ENCODE measurements around the gene PRPF40B. TPM values are rescaled to one million over a fixed set of nuclear protein-coding genes. Genes with fewer than 3 reads are reported as not detected.
"Not testable (repeated sequence)": the region's sequence is repeated elsewhere in the genome, so short reads cannot be mapped to it uniquely, and the experiment has no call there.

The PRPF40B gene
- total and polyA plus RNA-seq, 9 donors: 10.8 to 15.7 (median 14.0) TPM

GRCh38 chr12:49609059-49609874 is 14.1 kb upstream of the PRPF40B start:
- DNase-seq: no peak
- Histone ChIP-seq H3K4me1 (ENCODE audit: control insufficient read depth, insufficient read depth, low read length) (peaks cover 3% of the 10 kb centered on the region), H3K36me3 (ENCODE audit: control insufficient read depth, insufficient read depth, low read length) (no peaks in the 10 kb centered on the region), H3K27me3 (ENCODE audit: control insufficient read depth, insufficient read depth, low read length) (no peaks in the 10 kb centered on the region), H3K4me3 (ENCODE audit: low read length) (no peak overlapping the region), H3K9me3 (replicated peaks; ENCODE audit: control insufficient read depth, low read depth, low read length) (peaks cover 4% of the 10 kb centered on the region), H3K27ac (ENCODE audit: low read length) (no peak overlapping the region)
- no CpG with 5 or more reads among the region's 2 CpGs for WGBS (ENCODE audit: insufficient coverage)

GRCh38 chr12:49609875-49610154 is 13.5 kb upstream of the PRPF40B start:
- no peak overlapping the region for H3K4me3 ChIP-seq (ENCODE audit: low read length)
- no CpG with 5 or more reads among the region's 1 CpG for WGBS (ENCODE audit: insufficient coverage)
- no peaks in the 10 kb centered on the region for H3K36me3 ChIP-seq (ENCODE audit: control insufficient read depth, insufficient read depth, low read length)
- H3K9me3 ChIP-seq (replicated peaks; ENCODE audit: control insufficient read depth, low read depth, low read length): peaks cover 4% of the 10 kb centered on the region
- no peak for DNase-seq
- H3K27ac ChIP-seq (ENCODE audit: low read length): no peak overlapping the region
- H3K27me3 ChIP-seq (ENCODE audit: control insufficient read depth, insufficient read depth, low read length): no peaks in the 10 kb centered on the region
- H3K4me1 ChIP-seq (ENCODE audit: control insufficient read depth, insufficient read depth, low read length): peaks cover 2% of the 10 kb centered on the region

- H3K27ac ChIP-seq (ENCODE audit: low read length); H3K27me3 ChIP-seq (ENCODE audit: control insufficient read depth, insufficient read depth, low read length); H3K9me3 ChIP-seq (replicated peaks; ENCODE audit: control insufficient read depth, low read depth, low read length); H3K4me1 ChIP-seq (ENCODE audit: control insufficient read depth, insufficient read depth, low read length); H3K36me3 ChIP-seq (ENCODE audit: control insufficient read depth, insufficient read depth, low read length); DNase-seq; H3K4me3 ChIP-seq (ENCODE audit: low read length): not testable (repeated sequence)
- 100% methylated on average over 3 of the region's 4 CpGs for WGBS (ENCODE audit: insufficient coverage)
Observed at GRCh38 chr12:49610785-49611184, 12.6 kb upstream of the PRPF40B start.

GRCh38 chr12:49612210-49612609 is 11.2 kb upstream of the PRPF40B start:
- peaks cover 4% of the 10 kb centered on the region for H3K9me3 ChIP-seq (replicated peaks; ENCODE audit: control insufficient read depth, low read depth, low read length)
- no peak for DNase-seq
- no peaks in the 10 kb centered on the region for H3K4me1 ChIP-seq (ENCODE audit: control insufficient read depth, insufficient read depth, low read length)
- H3K36me3 ChIP-seq (ENCODE audit: control insufficient read depth, insufficient read depth, low read length): no peaks in the 10 kb centered on the region
- no peak overlapping the region for H3K4me3 ChIP-seq (ENCODE audit: low read length)
- no peak overlapping the region for H3K27ac ChIP-seq (ENCODE audit: low read length)
- peaks cover 7% of the 10 kb centered on the region for H3K27me3 ChIP-seq (ENCODE audit: control insufficient read depth, insufficient read depth, low read length)

- Histone ChIP-seq H3K27me3 (ENCODE audit: control insufficient read depth, insufficient read depth, low read length) (peaks cover 14% of the 10 kb centered on the region), H3K4me1 (ENCODE audit: control insufficient read depth, insufficient read depth, low read length) (no peaks in the 10 kb centered on the region), H3K4me3 (ENCODE audit: low read length) (no peak overlapping the region), H3K36me3 (ENCODE audit: control insufficient read depth, insufficient read depth, low read length) (no peaks in the 10 kb centered on the region), H3K27ac (ENCODE audit: low read length) (no peak overlapping the region), H3K9me3 (replicated peaks; ENCODE audit: control insufficient read depth, low read depth, low read length) (peaks cover 2% of the 10 kb centered on the region)
- no CpG with 5 or more reads among the region's 7 CpGs for WGBS (ENCODE audit: insufficient coverage)
- DNase-seq: no peak
Observed at GRCh38 chr12:49615725-49616124, 7.6 kb upstream of the PRPF40B start.

- no peak overlapping the region for H3K27ac ChIP-seq (ENCODE audit: low read length)
- H3K36me3 ChIP-seq (ENCODE audit: control insufficient read depth, insufficient read depth, low read length): no peaks in the 10 kb centered on the region
- H3K27me3 ChIP-seq (ENCODE audit: control insufficient read depth, insufficient read depth, low read length): peaks cover 14% of the 10 kb centered on the region
- 23% methylated on average over 4 of the region's 5 CpGs for WGBS (ENCODE audit: insufficient coverage)
- H3K9me3 ChIP-seq (replicated peaks; ENCODE audit: control insufficient read depth, low read depth, low read length): no peaks in the 10 kb centered on the region
- no peak for DNase-seq
- peaks cover 4% of the 10 kb centered on the region for H3K4me1 ChIP-seq (ENCODE audit: control insufficient read depth, insufficient read depth, low read length)
- no peak overlapping the region for H3K4me3 ChIP-seq (ENCODE audit: low read length)
Observed at GRCh38 chr12:49616533-49617219, 6.7 kb upstream of the PRPF40B start.

- Histone ChIP-seq H3K9me3 (replicated peaks; ENCODE audit: control insufficient read depth, low read depth, low read length) (no peaks in the 10 kb centered on the region), H3K4me3 (ENCODE audit: low read length) (no peak overlapping the region)
Observed at GRCh38 chr12:49618576-49618975, 4.8 kb upstream of the PRPF40B start.

GRCh38 chr12:49619286-49619685 is 4.1 kb upstream of the PRPF40B start:
- Histone ChIP-seq H3K36me3 (ENCODE audit: control insufficient read depth, insufficient read depth, low read length) (no peaks in the 10 kb centered on the region), H3K4me3 (ENCODE audit: low read length) (no peak overlapping the region), H3K9me3 (replicated peaks; ENCODE audit: control insufficient read depth, low read depth, low read length) (no peaks in the 10 kb centered on the region), H3K27ac (ENCODE audit: low read length) (no peak overlapping the region), H3K4me1 (ENCODE audit: control insufficient read depth, insufficient read depth, low read length) (peaks cover 18% of the 10 kb centered on the region), H3K27me3 (ENCODE audit: control insufficient read depth, insufficient read depth, low read length) (peaks cover 14% of the 10 kb centered on the region)
- no peak for DNase-seq
- no CpG with 5 or more reads among the region's 3 CpGs for WGBS (ENCODE audit: insufficient coverage)

More at GRCh38 chr12:49618576-49618975, 4.8 kb upstream of the PRPF40B start:
- Histone ChIP-seq H3K27ac (ENCODE audit: low read length) (no peak overlapping the region), H3K36me3 (ENCODE audit: control insufficient read depth, insufficient read depth, low read length) (no peaks in the 10 kb centered on the region), H3K27me3 (ENCODE audit: control insufficient read depth, insufficient read depth, low read length) (peaks cover 14% of the 10 kb centered on the region), H3K4me1 (ENCODE audit: control insufficient read depth, insufficient read depth, low read length) (peaks cover 15% of the 10 kb centered on the region)
- DNase-seq: no peak
- WGBS (ENCODE audit: insufficient coverage): no CpG with 5 or more reads among the region's 1 CpG

- Histone ChIP-seq H3K4me3 (ENCODE audit: low read length) (peak overlapping the region; percentile 48), H3K9me3 (replicated peaks; ENCODE audit: control insufficient read depth, low read depth, low read length) (no peaks in the 10 kb centered on the region), H3K27me3 (ENCODE audit: control insufficient read depth, insufficient read depth, low read length) (peaks cover 10% of the 10 kb centered on the region), H3K4me1 (ENCODE audit: control insufficient read depth, insufficient read depth, low read length) (peaks cover 18% of the 10 kb centered on the region), H3K27ac (ENCODE audit: low read length) (peak overlapping the region; percentile 77), H3K36me3 (ENCODE audit: control insufficient read depth, insufficient read depth, low read length) (no peaks in the 10 kb centered on the region)
- no peak for DNase-seq
- 8% methylated on average over 8 of the region's 33 CpGs for WGBS (ENCODE audit: insufficient coverage)
Observed at GRCh38 chr12:49621651-49622500, 1.5 kb upstream of the PRPF40B start.

- Histone ChIP-seq H3K27ac (ENCODE audit: low read length) (peak overlapping the region; percentile 77), H3K27me3 (ENCODE audit: control insufficient read depth, insufficient read depth, low read length) (peaks cover 6% of the 10 kb centered on the region), H3K36me3 (ENCODE audit: control insufficient read depth, insufficient read depth, low read length) (no peaks in the 10 kb centered on the region), H3K4me1 (ENCODE audit: control insufficient read depth, insufficient read depth, low read length) (peaks cover 18% of the 10 kb centered on the region), H3K9me3 (replicated peaks; ENCODE audit: control insufficient read depth, low read depth, low read length) (no peaks in the 10 kb centered on the region), H3K4me3 (ENCODE audit: low read length) (peak overlapping the region; percentile 48)
- DNase-seq: no peak
- under 1% methylated on average over 14 of the region's 22 CpGs for WGBS (ENCODE audit: insufficient coverage)
Observed at GRCh38 chr12:49622501-49623141, 740 bp upstream of the PRPF40B start.
